RCC 7860 (cell line): Measurements from ENCODE around the gene PRDM15.
A peak's percentile ranks its signal among the peaks of the same experiment; 100 is the strongest.

ENCODE experiments used
- DNase-seq: peaks from one replicate; pipeline ENCODE4 v3.0.0-alpha.2; 2015; ENCODE audit warnings: low spot score
- FAIRE-seq: peaks from 2 replicates; lab custom pipeline; 2012; peaks lifted over from hg19 to GRCh38; lab: Jason Lieb, UNC

PRDM15 gene

GRCh38 chr21:41810597-41810932 is 68.6 kb downstream of the PRDM15 start:
- DNase-seq (no peak), FAIRE-seq (no peak)

- FAIRE-seq (no peak), DNase-seq (no peak)
Measured at GRCh38 chr21:41809891-41810596, 69.1 kb downstream of the PRDM15 start.

GRCh38 chr21:41808846-41809245 is 70.3 kb downstream of the PRDM15 start:
- FAIRE-seq: no peak
- no peak for DNase-seq

- no peak for FAIRE-seq
- DNase-seq: no peak
Measured at GRCh38 chr21:41808094-41808493, 71.0 kb downstream of the PRDM15 start.

GRCh38 chr21:41806773-41807172 is 72.4 kb downstream of the PRDM15 start:
- DNase-seq (no peak), FAIRE-seq (no peak)

GRCh38 chr21:41805643-41806042 is 73.5 kb downstream of the PRDM15 start:
- no peak for FAIRE-seq

GRCh38 chr21:41805038-41805437 is 74.1 kb downstream of the PRDM15 start:
- no peak for FAIRE-seq
- DNase-seq: no peak

More at GRCh38 chr21:41805643-41806042, 73.5 kb downstream of the PRDM15 start:
- no peak for DNase-seq

GRCh38 chr21:41804381-41804780 is 74.8 kb downstream of the PRDM15 start:
- no peak for DNase-seq
- no peak for FAIRE-seq

- DNase-seq: peak; percentile 10
- FAIRE-seq: no peak
Measured at GRCh38 chr21:41803316-41803715, 75.8 kb downstream of the PRDM15 start.

- FAIRE-seq: no peak
- DNase-seq: no peak
Measured at GRCh38 chr21:41802684-41803083, 76.5 kb downstream of the PRDM15 start.

GRCh38 chr21:41802198-41802584 is 77.0 kb downstream of the PRDM15 start:
- DNase-seq (no peak), FAIRE-seq (no peak)

- no peak for FAIRE-seq
- no peak for DNase-seq
Measured at GRCh38 chr21:41801321-41802197, 77.6 kb downstream of the PRDM15 start.

- FAIRE-seq: no peak
- no peak for DNase-seq
Measured at GRCh38 chr21:41800425-41801320, 78.5 kb downstream of the PRDM15 start.

- FAIRE-seq: no peak
Measured at GRCh38 chr21:41799763-41800162, 79.4 kb downstream of the PRDM15 start.

GRCh38 chr21:41798326-41798725 is 80.8 kb downstream of the PRDM15 start:
- DNase-seq: no peak
- no peak for FAIRE-seq

More at GRCh38 chr21:41799763-41800162, 79.4 kb downstream of the PRDM15 start:
- no peak for DNase-seq

- DNase-seq (no peak), FAIRE-seq (no peak)
Measured at GRCh38 chr21:41796476-41797080, 82.6 kb downstream of the PRDM15 start.

- DNase-seq (no peak), FAIRE-seq (no peak)
Measured at GRCh38 chr21:41795726-41796125, 83.4 kb downstream of the PRDM15 start.

- FAIRE-seq: no peak
Measured at GRCh38 chr21:41794600-41794999, 84.5 kb downstream of the PRDM15 start.

GRCh38 chr21:41792711-41793110 is 86.4 kb downstream of the PRDM15 start:
- DNase-seq (no peak), FAIRE-seq (no peak)

More at GRCh38 chr21:41794600-41794999, 84.5 kb downstream of the PRDM15 start:
- no peak for DNase-seq

- DNase-seq (peak; percentile 90), FAIRE-seq (peak; percentile 91)
Measured at GRCh38 chr21:41786509-41786987, 92.6 kb downstream of the PRDM15 start.
